ENCODE results near the gene CCDC71.

CCDC71 gene

DNA sequence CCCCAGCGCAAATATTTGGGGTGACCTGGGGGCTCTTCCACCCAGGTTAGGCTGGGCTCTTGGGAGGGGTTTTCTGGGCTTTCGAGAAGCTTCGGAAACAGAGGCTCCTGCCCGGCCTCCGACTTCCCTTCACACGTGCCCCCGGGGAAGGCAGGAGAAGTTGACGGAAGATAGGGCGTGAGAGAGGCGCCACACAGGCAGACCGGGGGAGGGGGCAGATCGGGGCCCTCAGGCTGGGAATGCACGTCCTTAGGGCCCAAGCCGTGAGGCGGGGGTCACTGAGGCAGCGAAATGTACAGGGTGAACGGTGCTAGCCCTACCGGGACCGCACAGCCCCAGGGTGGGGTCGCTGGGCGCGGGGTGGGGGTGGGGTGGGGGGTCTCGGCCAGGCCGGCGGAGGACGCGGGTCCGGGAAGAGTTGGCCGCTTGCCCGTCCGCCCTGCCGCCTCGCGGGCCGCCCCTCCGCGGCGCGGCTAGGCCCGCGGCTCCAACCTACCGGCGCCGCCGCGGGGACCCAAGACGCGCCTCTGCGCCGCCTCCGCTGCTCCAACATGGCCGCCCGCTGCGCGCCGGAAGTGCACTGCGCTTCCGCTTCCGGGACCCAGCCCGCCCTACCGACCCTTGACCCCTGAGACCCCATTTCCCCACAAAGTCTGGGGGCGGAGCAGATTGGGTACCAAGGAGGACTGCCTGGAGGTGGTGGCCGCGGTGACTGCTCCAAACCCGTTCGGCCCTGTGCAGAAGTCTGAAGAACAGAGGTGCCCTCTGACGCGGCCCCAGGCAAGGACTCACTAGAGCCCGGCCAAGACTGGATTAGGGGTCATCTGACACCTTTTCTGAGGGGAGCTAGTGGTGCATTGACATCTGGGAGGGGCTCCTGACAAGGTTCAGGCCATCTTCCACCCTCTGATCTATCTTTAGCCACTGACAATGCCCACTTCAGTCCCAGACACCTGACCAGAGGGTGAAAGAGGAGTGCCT lies at the start of gene CCDC71:
CCDC71 (minus strand) TSS at position 561 of the 981 bp plus-strand sequence. CDS start 2,123 bp downstream, outside the sequence.
- DNase-seq (ENCODE audit: low read depth): no peak
- peak within 1 kb of the TSS; percentile 99 for H3K4me3 ChIP-seq (ENCODE audit: low read depth, low read length)
- TF ChIP-seq, protein P1, sequence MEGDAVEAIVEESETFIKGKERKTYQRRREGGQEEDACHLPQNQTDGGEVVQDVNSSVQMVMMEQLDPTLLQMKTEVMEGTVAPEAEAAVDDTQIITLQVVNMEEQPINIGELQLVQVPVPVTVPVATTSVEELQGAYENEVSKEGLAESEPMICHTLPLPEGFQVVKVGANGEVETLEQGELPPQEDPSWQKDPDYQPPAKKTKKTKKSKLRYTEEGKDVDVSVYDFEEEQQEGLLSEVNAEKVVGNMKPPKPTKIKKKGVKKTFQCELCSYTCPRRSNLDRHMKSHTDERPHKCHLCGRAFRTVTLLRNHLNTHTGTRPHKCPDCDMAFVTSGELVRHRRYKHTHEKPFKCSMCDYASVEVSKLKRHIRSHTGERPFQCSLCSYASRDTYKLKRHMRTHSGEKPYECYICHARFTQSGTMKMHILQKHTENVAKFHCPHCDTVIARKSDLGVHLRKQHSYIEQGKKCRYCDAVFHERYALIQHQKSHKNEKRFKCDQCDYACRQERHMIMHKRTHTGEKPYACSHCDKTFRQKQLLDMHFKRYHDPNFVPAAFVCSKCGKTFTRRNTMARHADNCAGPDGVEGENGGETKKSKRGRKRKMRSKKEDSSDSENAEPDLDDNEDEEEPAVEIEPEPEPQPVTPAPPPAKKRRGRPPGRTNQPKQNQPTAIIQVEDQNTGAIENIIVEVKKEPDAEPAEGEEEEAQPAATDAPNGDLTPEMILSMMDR (IDR thresholded peaks at IDR 0.05; ENCODE audit: control insufficient read depth, extremely low read depth, insufficient read depth): no peak

DNA sequence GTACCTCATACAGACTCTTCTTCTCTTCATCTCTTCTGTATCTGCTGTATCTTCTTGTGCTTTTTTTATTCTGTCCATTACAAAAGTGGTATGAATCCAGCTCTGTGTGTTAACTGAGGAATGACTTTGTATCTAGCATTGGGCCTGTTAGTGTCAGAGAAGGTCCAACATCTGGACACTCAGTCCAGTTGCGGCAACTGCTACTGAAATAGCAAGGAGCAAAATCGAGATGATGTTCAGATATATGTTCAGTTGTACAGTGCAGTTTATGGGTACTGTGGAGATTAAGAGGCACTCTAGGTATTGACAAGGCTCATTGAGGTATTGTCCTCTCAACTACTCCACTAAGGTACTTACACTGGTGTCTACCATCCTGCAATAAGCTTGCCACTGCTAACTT lies 47.9 kb upstream of the CCDC71 start:
- no peak overlapping the region for H3K4me3 ChIP-seq (ENCODE audit: low read depth, low read length)
- TF ChIP-seq, protein P1 (IDR thresholded peaks at IDR 0.05; ENCODE audit: control insufficient read depth, extremely low read depth, insufficient read depth): no peak
- no peak for DNase-seq (ENCODE audit: low read depth)

DNA sequence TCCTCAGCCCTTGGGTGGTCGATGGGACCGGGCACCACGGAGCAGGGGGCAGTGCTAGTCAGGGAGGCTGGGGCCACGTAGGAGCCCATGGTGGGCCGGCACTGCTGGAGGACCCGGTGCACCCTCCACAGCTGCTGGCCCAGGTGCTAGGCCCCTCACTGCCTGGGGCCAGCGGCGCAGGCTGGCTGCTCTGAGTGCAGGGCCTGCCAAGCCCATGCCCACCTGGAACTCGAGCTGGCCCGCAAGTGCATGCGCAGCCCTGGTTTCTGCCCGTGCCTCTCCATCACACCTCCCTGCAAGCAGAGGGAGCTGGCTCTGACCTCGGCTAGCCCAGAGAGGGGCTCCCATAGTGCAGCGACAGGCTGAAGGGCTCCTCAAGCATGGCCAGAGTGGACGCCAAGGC lies 47.4 kb upstream of the CCDC71 start:
- DNase-seq (ENCODE audit: low read depth): no peak
- TF ChIP-seq, protein P1 (IDR thresholded peaks at IDR 0.05; ENCODE audit: control insufficient read depth, extremely low read depth, insufficient read depth): no peak
- H3K4me3 ChIP-seq (ENCODE audit: low read depth, low read length): no peak overlapping the region

DNA sequence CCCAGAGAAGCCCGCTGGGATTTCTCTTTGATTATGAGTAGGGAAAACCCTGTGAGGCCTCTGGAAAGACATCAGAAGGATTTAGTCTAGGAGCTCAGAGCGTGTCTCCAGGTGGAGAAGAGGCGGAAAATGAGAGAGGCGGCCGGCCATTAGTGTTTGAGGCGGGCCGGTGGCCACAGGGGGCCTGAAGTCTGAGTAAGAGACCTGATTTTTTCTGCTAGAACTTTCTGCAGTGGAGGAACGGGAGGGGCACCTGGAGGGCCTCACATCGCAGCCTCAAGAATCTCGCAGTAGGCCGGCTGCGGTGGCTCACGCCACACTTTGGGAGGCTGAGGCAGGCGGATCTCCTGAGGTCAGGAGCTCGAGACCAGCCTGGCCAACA lies 33.8 kb upstream of the CCDC71 start:
- no peak overlapping the region for H3K4me3 ChIP-seq (ENCODE audit: low read depth, low read length)
- TF ChIP-seq, protein P1 (IDR thresholded peaks at IDR 0.05; ENCODE audit: control insufficient read depth, extremely low read depth, insufficient read depth): no peak
- no peak for DNase-seq (ENCODE audit: low read depth)

DNA sequence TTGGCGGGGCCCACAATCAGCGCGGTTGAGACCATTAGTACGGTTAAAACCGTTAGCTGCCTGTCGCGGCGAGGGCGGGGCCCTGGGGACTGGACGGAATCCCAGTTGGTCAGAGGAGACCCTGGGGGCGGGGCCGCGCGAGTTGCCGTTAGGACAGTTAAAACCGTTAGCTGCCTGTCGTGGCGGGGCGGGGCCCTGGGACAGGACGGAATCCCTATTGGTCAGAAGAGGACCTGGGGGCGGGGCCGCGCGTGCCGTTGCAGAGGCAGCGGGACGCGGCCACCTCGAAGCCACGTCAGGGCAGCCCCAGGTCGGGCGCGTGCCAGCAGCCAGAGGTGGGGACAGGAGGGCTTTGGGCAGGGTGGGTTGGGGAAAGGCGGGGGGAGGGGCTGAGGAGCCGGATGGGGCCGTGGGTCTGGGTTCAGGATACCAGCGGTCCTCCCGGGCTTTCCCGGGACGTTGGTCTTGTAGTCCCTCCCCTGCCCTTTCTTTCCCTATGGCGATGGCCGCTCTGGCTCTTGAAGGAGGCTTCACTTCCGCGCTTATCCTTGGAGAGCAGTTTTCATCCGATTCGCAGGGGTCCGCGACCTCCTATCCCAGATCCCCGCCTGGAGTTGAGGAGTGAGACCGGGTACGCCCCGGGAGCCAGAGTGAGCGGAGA lies 33.2 kb upstream of the CCDC71 start:
- TF ChIP-seq, protein P1 (IDR thresholded peaks at IDR 0.05; ENCODE audit: control insufficient read depth, extremely low read depth, insufficient read depth): no peak
- no peak for DNase-seq (ENCODE audit: low read depth)
- H3K4me3 ChIP-seq (ENCODE audit: low read depth, low read length): no peak overlapping the region

DNA sequence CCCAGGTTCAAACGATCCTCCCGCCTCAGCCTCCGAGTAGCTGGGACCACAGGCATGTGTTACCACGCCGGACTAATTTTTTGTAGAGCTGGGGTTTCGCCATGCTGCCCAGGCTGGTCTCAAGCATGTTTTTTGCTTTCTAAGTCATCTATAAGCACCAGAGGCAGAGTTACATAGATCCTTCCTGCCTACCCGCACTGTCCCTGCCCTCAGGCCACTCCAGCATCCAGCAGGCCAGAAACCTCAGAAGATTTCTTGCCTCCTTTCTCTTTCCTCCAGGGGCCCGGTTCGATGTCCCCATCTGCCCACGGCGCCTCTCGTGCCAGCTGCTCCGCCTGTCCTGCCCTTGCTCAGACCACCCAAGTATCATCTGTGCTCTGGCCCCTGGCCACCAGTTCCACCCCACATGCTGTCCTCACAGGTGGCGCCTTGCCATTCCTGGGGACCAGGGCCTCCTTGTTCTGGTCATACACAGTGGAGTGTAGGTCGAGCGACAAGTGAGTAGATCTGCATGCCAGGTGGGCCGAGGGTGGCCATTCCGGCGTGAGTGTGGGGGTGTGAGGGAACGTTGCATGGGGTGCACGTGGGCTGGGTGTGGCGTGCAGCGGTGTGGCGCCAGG lies 32.6 kb upstream of the CCDC71 start:
- no peak overlapping the region for H3K4me3 ChIP-seq (ENCODE audit: low read depth, low read length)
- no peak for DNase-seq (ENCODE audit: low read depth)
- TF ChIP-seq, protein P1 (IDR thresholded peaks at IDR 0.05; ENCODE audit: control insufficient read depth, extremely low read depth, insufficient read depth): no peak
